ENCODE results near the gene C14orf93. TPM values are rescaled to one million over a fixed set of nuclear protein-coding genes. Genes with fewer than 3 reads are reported as not detected.

The C14orf93 gene
- total and polyA plus RNA-seq, 9 of the 15 experiments (the other 6 are each of a cell fraction or from before 2014, with no cell fraction given), result 2.2 to 22.4 (median 16.1) TPM

- TF ChIP-seq ELK3 (CRISPR knock-in tag; IDR thresholded peaks at IDR 0.05) (no peak), ZKSCAN3 (CRISPR knock-in tag; IDR thresholded peaks at IDR 0.05) (no peak), GATA2 (CRISPR knock-in tag; IDR thresholded peaks at IDR 0.05) (no peak), ZNF740 (CRISPR knock-in tag; IDR thresholded peaks at IDR 0.05) (peak; percentile 50; the same call in 1 of the 2 replicates), ZNF740 (tag; IDR thresholded peaks at IDR 0.05) (no peak), PHB (CRISPR knock-in tag; IDR thresholded peaks at IDR 0.05) (0 out of 2 replicates have a peak, but pooled peaks have one; percentile 50), ZNF23 (CRISPR knock-in tag; IDR thresholded peaks at IDR 0.05) (no peak), ZNF695 (CRISPR knock-in tag; IDR thresholded peaks at IDR 0.05) (no peak), NKRF (IDR thresholded peaks at IDR 0.05; ENCODE audit: borderline replicate concordance) (peak; percentile 47; the same call in 1 of the 2 replicates), ZNF436 (CRISPR knock-in tag; IDR thresholded peaks at IDR 0.05) (no peak), ZNF184 (CRISPR knock-in tag; IDR thresholded peaks at IDR 0.05) (no peak), ZBTB11 (CRISPR knock-in tag; IDR thresholded peaks at IDR 0.05) (peak in 1 of 3 experiments; percentile 75; a peak in 1 of 6 replicates), HMG20B (CRISPR knock-in tag; IDR thresholded peaks at IDR 0.05) (no peak), NR2F6 (CRISPR knock-in tag; IDR thresholded peaks at IDR 0.05) (no peak), ZNF644 (tag; IDR thresholded peaks at IDR 0.05; ENCODE audit: low read depth) (0 out of 2 replicates have a peak, but pooled peaks have one; percentile 46), BRCA1 (IDR thresholded peaks at IDR 0.05) (no peak), BRCA1 (CRISPR knock-in tag; IDR thresholded peaks at IDR 0.05) (no peak), CCNT2 (IDR thresholded peaks at IDR 0.05; ENCODE audit: borderline replicate concordance, extremely low read depth, insufficient read length, low read depth, low read length) (peak; percentile 91), SNIP1 (IDR thresholded peaks at IDR 0.05; ENCODE audit: low read depth) (no peak), MECOM (CRISPR knock-in tag; IDR thresholded peaks at IDR 0.05) (no peak), ZNF24 (IDR thresholded peaks at IDR 0.05) (0 out of 2 replicates have a peak, but pooled peaks have one; percentile 25)
Observed at GRCh38 chr14:23006544-23007419, 3.2 kb downstream of the C14orf93 start (continued).
